ENCODE data around the gene PRKCZ.

GRCh38 chr1:2060535-2060934 is 10.3 kb downstream of the PRKCZ start:
- no peak for TF ChIP-seq CTCF (IDR thresholded peaks at IDR 0.05)
- no peak for TF ChIP-seq POLR2A (IDR thresholded peaks at IDR 0.05)
- TF ChIP-seq POLR2AphosphoS5 (IDR thresholded peaks at IDR 0.05): no peak
